ENCODE data around the gene ITPRIPL2.

DNA sequence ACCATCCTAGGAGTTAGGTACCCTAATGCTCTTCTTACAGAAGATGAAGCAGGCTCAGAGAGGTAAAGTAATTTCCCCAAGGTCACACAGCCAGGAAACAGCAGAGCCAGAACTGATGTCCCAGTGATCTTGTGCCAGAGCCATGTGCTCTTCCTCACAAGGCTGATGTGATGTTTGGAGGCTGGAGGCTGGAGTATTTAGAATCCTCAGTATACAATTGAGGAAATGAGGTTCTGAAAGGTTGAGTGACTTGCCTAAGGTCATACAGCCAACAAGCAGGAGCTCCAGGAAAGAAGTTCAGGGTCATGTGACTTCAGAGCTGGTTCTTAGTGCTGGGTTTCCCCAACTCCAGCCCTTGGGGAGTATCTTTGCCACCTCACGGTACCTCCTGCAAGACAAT, 18.5 kb downstream of the ITPRIPL2 start:
- TF ChIP-seq, protein P1, sequence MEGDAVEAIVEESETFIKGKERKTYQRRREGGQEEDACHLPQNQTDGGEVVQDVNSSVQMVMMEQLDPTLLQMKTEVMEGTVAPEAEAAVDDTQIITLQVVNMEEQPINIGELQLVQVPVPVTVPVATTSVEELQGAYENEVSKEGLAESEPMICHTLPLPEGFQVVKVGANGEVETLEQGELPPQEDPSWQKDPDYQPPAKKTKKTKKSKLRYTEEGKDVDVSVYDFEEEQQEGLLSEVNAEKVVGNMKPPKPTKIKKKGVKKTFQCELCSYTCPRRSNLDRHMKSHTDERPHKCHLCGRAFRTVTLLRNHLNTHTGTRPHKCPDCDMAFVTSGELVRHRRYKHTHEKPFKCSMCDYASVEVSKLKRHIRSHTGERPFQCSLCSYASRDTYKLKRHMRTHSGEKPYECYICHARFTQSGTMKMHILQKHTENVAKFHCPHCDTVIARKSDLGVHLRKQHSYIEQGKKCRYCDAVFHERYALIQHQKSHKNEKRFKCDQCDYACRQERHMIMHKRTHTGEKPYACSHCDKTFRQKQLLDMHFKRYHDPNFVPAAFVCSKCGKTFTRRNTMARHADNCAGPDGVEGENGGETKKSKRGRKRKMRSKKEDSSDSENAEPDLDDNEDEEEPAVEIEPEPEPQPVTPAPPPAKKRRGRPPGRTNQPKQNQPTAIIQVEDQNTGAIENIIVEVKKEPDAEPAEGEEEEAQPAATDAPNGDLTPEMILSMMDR (conservative IDR thresholded peaks at IDR 0.05; ENCODE audit: low read depth, low read length) = no peak
- TF ChIP-seq EZH2 (IDR thresholded peaks at IDR 0.05; ENCODE audit: low read length, unreplicated experiment) = no peak
